Effector memory CD4-positive, alpha-beta T cell (primary cell): Measurements from ENCODE around the gene TUBGCP6.

ENCODE experiments used
- DNase-seq, 3 donors: peaks; one replicate each; pipeline ENCODE4 v3.0.0-alpha.2; 2020
- H3K27ac ChIP-seq: 2 replicates; pipeline ENCODE4 v1.7.0; 2013; ENCODE audit warnings: mild to moderate bottlenecking, low read length, moderate library complexity; ENCODE audit not compliant: insufficient read depth, poor library complexity, severe bottlenecking
- H3K27me3 ChIP-seq: replicated peaks from 2 replicates; pipeline ENCODE4 v1.7.0; 2013; ENCODE audit warnings: mild to moderate bottlenecking, low read length; ENCODE audit not compliant: insufficient read depth, control insufficient read depth, poor library complexity, severe bottlenecking
- H3K36me3 ChIP-seq: 2 replicates; pipeline ENCODE4 v1.7.0; 2013; ENCODE audit warnings: mild to moderate bottlenecking, low read length, moderate library complexity; ENCODE audit not compliant: control insufficient read depth, insufficient read depth
- H3K4me1 ChIP-seq: 2 replicates; pipeline ENCODE4 v1.7.0; 2013; ENCODE audit warnings: low read length, mild to moderate bottlenecking; ENCODE audit not compliant: control insufficient read depth, insufficient read depth, poor library complexity, severe bottlenecking
- H3K4me3 ChIP-seq: 2 replicates; pipeline ENCODE4 v1.7.0; 2013; ENCODE audit warnings: low read length, low read depth, mild to moderate bottlenecking; ENCODE audit not compliant: insufficient read depth, poor library complexity, severe bottlenecking
- H3K9me3 ChIP-seq: 2 replicates; pipeline ENCODE4 v1.7.0; 2013; ENCODE audit warnings: mild to moderate bottlenecking, low read length, moderate library complexity; ENCODE audit not compliant: control insufficient read depth

TUBGCP6 gene

DNA sequence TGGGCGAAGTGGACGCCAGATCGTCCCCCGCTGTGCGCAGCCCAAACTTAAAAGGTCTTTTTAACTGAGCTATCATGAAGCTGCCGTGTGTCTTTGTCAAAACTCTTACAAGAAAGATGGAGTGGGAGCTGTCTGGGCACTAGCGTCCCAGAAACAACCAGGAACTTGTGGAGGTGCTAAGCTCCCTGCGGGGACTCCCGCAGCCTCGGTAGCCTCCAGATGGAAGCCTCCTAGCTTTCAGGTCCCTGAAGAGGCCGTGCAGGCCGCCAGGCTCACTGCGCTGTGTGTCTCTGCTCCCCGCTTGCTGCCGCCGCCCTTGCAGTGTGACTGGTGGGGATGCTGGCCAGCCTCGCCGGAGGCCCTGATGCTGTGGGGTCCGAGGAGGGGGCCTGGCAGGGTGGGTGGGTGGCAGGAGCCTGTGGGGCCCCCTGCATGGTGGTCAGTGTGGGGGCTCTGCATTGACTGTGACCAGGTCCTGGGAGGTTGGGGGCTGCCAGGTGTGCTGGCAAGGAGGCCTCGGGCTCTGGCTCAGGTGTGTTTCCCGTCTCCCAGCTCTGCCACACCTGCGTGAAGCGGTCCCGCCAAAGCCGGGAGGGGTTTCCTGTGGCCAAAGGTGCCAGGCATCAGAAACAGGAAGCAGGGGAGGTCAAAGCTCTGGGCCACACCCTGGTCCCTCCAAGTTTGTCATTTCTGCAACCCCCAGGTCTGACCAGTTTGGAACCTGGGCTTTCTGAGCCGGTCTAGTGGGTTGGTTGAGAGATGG is 57.9 kb downstream of the TUBGCP6 start:
- H3K27ac ChIP-seq, result peak overlapping the region; percentile 70

GRCh38 chr22:50186181-50186714 is 58.6 kb downstream of the TUBGCP6 start:
- DNase-seq, result no peak
- Histone ChIP-seq H3K27ac (peak overlapping the region; percentile 70), H3K9me3 (no peaks in the 10 kb centered on the region), H3K36me3 (no peaks in the 10 kb centered on the region), H3K27me3 (no peaks in the 10 kb centered on the region), H3K4me3 (peak overlapping the region; percentile 69), H3K4me1 (peaks cover 44% of the 10 kb centered on the region)

More for the DNA sequence above, 57.9 kb downstream of the TUBGCP6 start:
- Histone ChIP-seq H3K9me3 (no peaks in the 10 kb centered on the region), H3K27me3 (no peaks in the 10 kb centered on the region), H3K4me1 (peaks cover 51% of the 10 kb centered on the region), H3K4me3 (peak overlapping the region; percentile 69), H3K36me3 (no peaks in the 10 kb centered on the region)
- no peak for DNase-seq

- H3K27me3 ChIP-seq, result no peaks in the 10 kb centered on the region
- H3K36me3 ChIP-seq, result no peaks in the 10 kb centered on the region
- H3K4me1 ChIP-seq, result peaks cover 37% of the 10 kb centered on the region
- peak; percentile 81 to 83 (median 81) for DNase-seq
- no peaks in the 10 kb centered on the region for H3K9me3 ChIP-seq
- H3K4me3 ChIP-seq, result peak within 1 kb of the TSS; percentile 69
- H3K27ac ChIP-seq, result peak within 1 kb of the TSS; percentile 70
Observed at GRCh38 chr22:50185375-50186087, 59.3 kb downstream of the TUBGCP6 start, which contains the start of gene TRABD. TSS of gene TRABD (plus strand) at chr22:50185913. CDS start at chr22:50193061, 7,148 bp downstream.

GRCh38 chr22:50184902-50185374 is 59.9 kb downstream of the TUBGCP6 start:
- Histone ChIP-seq H3K27ac (no peak overlapping the region), H3K36me3 (no peaks in the 10 kb centered on the region), H3K9me3 (no peaks in the 10 kb centered on the region), H3K27me3 (no peaks in the 10 kb centered on the region), H3K4me3 (peak overlapping the region; percentile 58), H3K4me1 (peaks cover 33% of the 10 kb centered on the region)
- DNase-seq, result no peak

- Histone ChIP-seq H3K9me3 (no peaks in the 10 kb centered on the region), H3K27ac (no peak overlapping the region), H3K36me3 (no peaks in the 10 kb centered on the region), H3K4me1 (peaks cover 26% of the 10 kb centered on the region), H3K4me3 (no peak overlapping the region), H3K27me3 (no peaks in the 10 kb centered on the region)
- DNase-seq, result no peak
Observed at GRCh38 chr22:50184004-50184901, 60.6 kb downstream of the TUBGCP6 start.

DNA sequence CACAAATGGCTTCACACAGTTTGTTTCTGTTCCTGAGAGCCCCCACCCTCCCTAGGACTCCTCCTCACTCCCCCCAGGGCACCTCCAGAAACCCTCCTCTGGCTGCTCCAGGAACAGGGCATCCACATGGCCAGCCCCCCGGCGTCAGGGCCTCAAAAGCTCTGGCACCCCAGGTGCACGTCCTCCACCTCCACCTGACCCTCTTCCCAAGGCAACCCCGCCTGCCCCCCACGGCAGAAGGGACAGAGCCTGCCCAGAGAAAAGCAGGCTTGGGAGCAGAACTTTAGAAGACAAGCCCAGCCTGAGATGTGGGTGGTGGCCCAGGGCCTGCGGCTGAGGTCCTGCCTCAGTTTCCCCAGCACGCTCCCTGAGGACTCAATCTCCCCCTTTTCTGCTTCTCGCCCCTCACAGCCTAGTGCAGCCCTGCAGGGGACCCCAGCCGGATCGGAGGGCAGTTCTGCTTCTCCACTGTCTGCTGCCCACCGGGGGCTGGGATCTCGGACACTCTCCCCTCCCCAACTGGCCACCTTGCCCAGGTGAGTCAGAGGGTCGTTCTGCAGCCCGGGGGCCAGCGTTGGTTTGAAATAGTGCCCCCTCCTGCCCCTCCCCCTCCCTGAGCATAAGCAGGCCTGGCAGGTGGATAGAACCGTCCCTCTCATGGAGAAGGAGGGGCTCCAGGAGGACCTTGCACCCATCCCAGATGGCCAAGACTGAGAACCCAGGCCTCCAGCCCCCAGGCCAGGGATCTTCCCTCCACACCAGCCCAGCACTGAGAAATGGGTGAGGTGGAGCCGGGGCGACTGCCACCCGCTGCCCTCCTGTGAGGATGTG is 61.5 kb downstream of the TUBGCP6 start:
- Histone ChIP-seq H3K4me1 (peaks cover 17% of the 10 kb centered on the region), H3K27ac (no peak overlapping the region), H3K4me3 (no peak overlapping the region), H3K9me3 (no peaks in the 10 kb centered on the region), H3K36me3 (no peaks in the 10 kb centered on the region), H3K27me3 (no peaks in the 10 kb centered on the region)
- no peak for DNase-seq

- Histone ChIP-seq H3K4me3 (no peak overlapping the region), H3K9me3 (no peaks in the 10 kb centered on the region), H3K27ac (no peak overlapping the region), H3K27me3 (no peaks in the 10 kb centered on the region), H3K36me3 (no peaks in the 10 kb centered on the region), H3K4me1 (peaks cover 15% of the 10 kb centered on the region)
- DNase-seq, result no peak
Observed at GRCh38 chr22:50182176-50183081, 62.4 kb downstream of the TUBGCP6 start.

GRCh38 chr22:50180727-50181521 is 63.9 kb downstream of the TUBGCP6 start:
- peaks cover 5% of the 10 kb centered on the region for H3K4me1 ChIP-seq
- no peak overlapping the region for H3K27ac ChIP-seq
- DNase-seq, result no peak
- no peaks in the 10 kb centered on the region for H3K9me3 ChIP-seq
- no peaks in the 10 kb centered on the region for H3K36me3 ChIP-seq
- no peaks in the 10 kb centered on the region for H3K27me3 ChIP-seq
- no peak overlapping the region for H3K4me3 ChIP-seq
